NCI-H2171 (cell line): Measurements from ENCODE around the gene LUZP2.
A peak's percentile ranks its signal among the peaks of the same experiment; 100 is the strongest.

Experiments
- DNase-seq: peaks from one replicate; lab custom pipeline; 2025; lab: John Stamatoyannopoulos, UW

LUZP2 gene

GRCh38 chr11:24496736-24497725 is at the start of gene LUZP2:
Gene LUZP2, plus strand, starts transcription at chr11:24497053.
- DNase-seq, result peak; percentile 78

- DNase-seq, result no peak
Measured at GRCh38 chr11:24453129-24453718, 43.6 kb upstream of the LUZP2 start.

GRCh38 chr11:24457985-24458384 is 38.9 kb upstream of the LUZP2 start:
- DNase-seq, result no peak

GRCh38 chr11:24470431-24470830 is 26.4 kb upstream of the LUZP2 start:
- no peak for DNase-seq

- no peak for DNase-seq
Measured at GRCh38 chr11:24471084-24471483, 25.8 kb upstream of the LUZP2 start.

DNA sequence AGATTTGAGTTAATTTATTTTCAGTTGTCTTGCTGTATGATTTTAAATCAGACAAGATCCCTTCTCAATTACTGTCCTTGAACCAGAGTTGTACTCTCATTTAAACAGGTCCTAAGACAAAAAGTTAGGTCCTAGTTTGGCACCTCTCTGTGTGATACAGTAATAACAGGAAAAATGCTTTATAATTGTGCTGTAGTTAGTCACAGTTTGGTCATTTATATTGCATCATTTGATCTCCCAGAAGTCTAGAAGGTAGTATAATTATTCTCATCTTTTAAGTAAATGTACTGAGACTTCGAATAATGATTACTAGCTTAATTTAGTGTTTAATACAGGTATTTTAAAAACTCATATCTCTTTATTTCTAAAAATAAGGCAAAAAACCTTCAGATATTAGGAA is 18.1 kb upstream of the LUZP2 start:
- DNase-seq, result no peak

DNA sequence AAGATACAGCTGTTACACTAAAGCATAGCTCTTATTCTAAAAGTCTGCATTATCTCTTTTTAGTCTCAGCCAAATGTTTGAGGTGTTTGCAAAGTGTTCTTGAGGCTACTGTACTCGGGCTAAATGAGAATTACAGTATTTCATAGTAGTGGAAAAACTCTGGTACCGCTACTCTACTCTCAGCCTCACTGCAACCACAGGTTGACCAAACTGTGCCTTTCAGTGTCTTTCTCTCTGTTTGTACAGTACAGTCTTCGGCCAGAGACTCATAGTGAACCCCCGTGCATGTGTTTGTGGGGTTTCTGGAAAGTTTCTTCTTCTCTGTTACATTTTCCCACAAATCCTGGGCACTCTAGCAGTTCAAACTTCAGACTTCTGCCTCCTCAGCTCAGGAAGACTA is 7.4 kb upstream of the LUZP2 start:
- no peak for DNase-seq

GRCh38 chr11:24496386-24496735 is 492 bp upstream of the LUZP2 start:
- no peak for DNase-seq

DNA sequence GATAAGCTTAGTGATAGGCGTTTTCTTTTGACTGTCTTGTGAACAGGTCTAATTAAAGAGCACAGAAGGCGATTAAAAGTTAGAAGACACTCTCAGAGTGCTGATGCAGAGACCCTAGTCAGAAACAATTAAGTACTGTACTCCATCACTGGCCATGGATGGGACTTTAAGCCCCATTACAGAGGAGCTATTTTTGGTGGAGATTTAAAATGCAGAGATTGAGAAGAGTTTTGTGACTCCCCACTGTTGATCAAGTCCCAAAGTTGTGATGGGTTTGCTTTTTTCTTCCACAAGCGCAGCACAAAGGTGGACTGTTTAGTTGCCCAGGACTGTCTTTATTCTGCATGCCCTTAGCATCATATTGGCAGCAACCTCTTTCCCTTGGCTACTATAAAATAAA is 978 bp downstream of the LUZP2 start:
- DNase-seq, result no peak

- DNase-seq, result no peak
Measured at GRCh38 chr11:24502425-24502824, 5.6 kb downstream of the LUZP2 start.

DNA sequence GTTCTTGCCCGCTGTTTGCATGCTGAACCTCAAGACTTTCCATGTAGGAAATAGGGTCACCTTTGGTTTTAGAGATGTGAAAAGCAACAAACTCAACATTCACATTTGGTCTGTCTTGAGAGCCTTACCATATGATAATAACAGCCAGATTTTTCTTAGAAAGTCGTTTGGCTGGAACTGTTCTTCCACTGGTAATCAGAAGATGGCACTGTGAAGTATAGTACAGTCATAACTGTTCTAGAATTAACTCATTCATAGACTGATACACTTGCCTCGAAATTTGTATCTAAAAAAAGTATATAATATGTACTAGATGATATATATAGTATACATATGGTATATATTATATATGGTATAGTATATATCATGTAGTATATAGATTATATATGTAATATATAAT is 12.3 kb downstream of the LUZP2 start:
- no peak for DNase-seq

DNA sequence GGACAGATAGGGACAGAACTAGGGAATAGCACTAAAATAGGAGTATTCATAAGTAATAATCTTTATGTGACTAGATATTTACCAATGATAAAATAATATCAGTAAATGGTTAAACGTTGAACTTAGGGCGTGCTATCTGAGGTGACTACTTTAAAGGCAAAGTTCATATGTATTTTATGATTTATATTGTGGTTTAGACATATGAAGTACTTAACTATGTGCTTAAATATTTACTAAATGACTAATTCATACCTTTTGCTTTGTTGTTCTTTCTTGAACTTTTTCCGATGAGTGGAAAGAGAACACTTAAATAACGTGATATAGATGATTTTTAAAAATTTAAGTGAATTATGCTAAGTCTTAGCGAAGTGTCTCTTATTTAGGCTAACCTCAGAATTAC is 14.7 kb downstream of the LUZP2 start:
- no peak for DNase-seq

DNA sequence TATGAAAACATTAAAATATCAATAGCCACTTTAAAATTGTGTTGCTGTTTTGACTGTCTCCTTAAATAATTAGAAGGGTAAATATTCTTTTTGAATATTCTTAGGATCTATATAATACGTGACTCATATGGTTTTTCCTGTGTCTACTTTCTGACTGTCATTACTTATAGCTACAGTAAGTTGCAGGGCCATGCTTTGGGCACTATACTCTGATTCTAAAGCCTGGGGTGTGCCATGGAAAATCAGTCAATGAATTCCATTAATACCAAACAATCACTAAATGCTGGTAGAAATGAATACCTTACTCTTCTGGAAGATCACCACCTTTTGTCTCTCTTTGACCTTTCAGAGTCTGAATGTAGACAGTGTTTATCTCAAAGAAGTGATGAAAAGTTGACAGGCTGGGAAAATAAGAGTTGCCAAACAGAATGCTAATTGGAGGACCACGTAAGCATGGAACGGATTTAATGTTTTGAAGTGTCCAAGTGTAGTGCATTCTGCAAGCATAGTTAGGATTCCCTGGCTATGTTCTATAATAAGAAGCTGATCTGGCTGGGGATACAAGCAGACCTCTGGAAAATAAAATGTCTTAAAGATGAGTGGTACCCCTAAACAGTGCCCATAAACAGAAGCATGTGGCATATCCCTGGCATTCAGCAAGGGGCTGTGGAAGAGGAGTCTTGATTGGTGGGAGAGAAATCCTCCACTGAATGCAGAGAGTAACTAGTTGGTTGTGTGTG is 16.8 kb downstream of the LUZP2 start:
- no peak for DNase-seq

DNA sequence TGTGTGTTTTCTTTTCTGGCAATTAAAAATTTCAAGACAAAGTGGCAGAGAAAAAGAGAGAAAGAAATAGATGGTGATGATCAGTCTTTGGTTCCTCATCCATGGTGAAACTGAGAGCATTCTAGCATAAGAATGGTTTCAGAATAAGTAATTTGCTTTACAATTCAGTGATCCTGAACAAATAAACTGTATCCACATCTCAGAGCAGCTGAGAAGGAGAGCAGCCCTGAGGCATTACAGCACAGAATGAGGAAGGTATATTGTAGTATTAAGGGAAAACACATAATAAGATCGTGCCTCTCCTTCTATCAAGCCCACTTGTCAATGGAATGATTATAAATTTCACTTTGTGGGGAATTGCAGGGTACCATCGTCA is 17.4 kb downstream of the LUZP2 start:
- DNase-seq, result no peak

DNA sequence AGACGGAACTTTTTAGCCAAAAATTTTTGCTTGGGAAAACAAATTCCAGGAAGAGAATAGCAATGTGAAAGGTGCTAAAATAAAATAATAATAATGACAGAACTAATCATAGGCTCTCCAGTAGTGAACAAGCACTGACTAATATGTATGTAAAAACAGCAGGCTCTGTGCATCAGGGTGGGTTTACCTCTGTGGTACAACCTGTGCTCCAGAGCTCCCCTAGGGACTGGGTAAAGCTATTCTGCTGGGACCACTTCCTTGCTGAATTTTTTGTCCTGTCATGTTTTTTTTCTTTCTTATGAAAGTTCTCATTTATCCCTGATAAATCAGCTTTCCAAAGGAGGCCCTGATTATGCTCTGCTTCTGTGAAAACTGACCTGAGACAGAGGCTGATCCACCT is 18.8 kb downstream of the LUZP2 start:
- no peak for DNase-seq

DNA sequence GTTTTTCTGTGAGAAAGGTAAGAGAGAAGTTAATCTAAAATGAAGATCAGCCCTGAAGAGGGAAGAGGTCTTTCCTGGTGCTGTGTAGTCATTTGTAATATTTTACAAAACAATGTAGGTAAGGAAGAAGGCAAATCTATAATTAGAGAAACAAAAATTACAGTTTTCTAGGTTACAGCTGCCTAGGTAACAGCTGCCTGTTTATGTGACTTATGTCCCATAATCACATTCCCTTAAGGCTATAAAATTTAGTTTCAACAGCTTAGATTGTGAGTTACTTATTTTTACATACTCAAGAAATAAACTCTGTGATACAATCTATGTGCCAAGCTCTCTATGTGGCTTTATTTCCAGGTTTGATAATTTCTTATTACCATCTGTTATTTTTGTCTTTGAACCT is 19.8 kb downstream of the LUZP2 start:
- no peak for DNase-seq

- no peak for DNase-seq
Measured at GRCh38 chr11:24521601-24522000, 24.7 kb downstream of the LUZP2 start.

- no peak for DNase-seq
Measured at GRCh38 chr11:24524156-24524555, 27.3 kb downstream of the LUZP2 start.

DNA sequence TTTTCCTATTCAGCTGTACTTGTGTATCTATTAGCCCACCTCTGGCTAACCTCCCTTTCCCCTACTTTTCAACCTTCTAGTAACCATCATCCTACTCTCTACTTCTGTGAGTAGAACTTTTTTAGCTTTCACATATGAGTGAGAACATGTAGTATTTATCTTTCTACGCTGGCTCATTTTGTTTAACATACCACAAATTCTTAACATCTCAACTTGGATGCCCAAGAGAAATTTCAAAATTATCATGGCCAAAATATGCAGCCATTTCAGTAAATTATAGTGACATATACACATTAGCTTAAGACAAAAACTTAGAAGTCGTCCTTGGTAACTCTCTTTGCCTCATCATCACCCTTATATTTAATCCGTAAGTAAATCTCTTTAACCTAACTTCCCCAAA is 34.7 kb downstream of the LUZP2 start:
- DNase-seq, result no peak

GRCh38 chr11:24543771-24544170 is 46.9 kb downstream of the LUZP2 start:
- no peak for DNase-seq

GRCh38 chr11:24556693-24557092 is 59.8 kb downstream of the LUZP2 start:
- DNase-seq, result no peak

- DNase-seq, result no peak
Measured at GRCh38 chr11:24559315-24559714, 62.5 kb downstream of the LUZP2 start.

- no peak for DNase-seq
Measured at GRCh38 chr11:24560324-24560723, 63.5 kb downstream of the LUZP2 start.
